CD8-positive, alpha-beta memory T cell (primary cell): ENCODE measurements around the gene CEACAM19. TPM values are rescaled to one million over a fixed set of nuclear protein-coding genes. Genes with fewer than 3 reads are reported as not detected.
"Not testable (repeated sequence)": the region's sequence is repeated elsewhere in the genome, so short reads cannot be mapped to it uniquely, and the experiment has no call there.

Experiments used
- CTCF ChIA-PET: fragments of 350-600 bp; sonication (Branson Sonifier 250); formaldehyde crosslinking; loops from one replicate; lab custom pipeline; 2021; ENCODE audit warnings: antibody characterized with exemption; lab: Charles Lee
- POLR2A ChIA-PET: fragments of 350-600 bp; sonication (Branson Sonifier 250); formaldehyde crosslinking; loops from one replicate; lab custom pipeline; 2021; ENCODE audit warnings: antibody characterized with exemption; lab: Charles Lee
- DNase-seq, 5 donors: peaks; one replicate each; pipeline versions ENCODE4 v3.0.0 to v3.0.0-alpha.2; 2020 to 2022; ENCODE audit warnings: mixed read lengths in 1 of 5
- H3K27ac ChIP-seq: one replicate; pipeline ENCODE4 v1.7.0; 2013; ENCODE audit warnings: low read depth, mild to moderate bottlenecking, low read length, moderate library complexity
- H3K27me3 ChIP-seq: 2 replicates; pipeline ENCODE4 v1.7.0; 2013; ENCODE audit warnings: low read length, mild to moderate bottlenecking; ENCODE audit not compliant: insufficient read depth, poor library complexity, severe bottlenecking
- H3K36me3 ChIP-seq: 2 replicates; pipeline ENCODE4 v1.7.0; 2013; ENCODE audit warnings: mild to moderate bottlenecking, low read length, moderate library complexity; ENCODE audit not compliant: insufficient read depth
- H3K4me1 ChIP-seq: 2 replicates; pipeline ENCODE4 v1.7.0; 2013; ENCODE audit warnings: mild to moderate bottlenecking, low read length, moderate library complexity; ENCODE audit not compliant: insufficient read depth
- H3K4me3 ChIP-seq: 2 replicates; pipeline ENCODE4 v1.7.0; 2013; ENCODE audit warnings: mild to moderate bottlenecking, low read length
- H3K9me3 ChIP-seq: 2 replicates; pipeline ENCODE4 v1.7.0; 2013; ENCODE audit warnings: mild to moderate bottlenecking, low read length
- H3K27ac Mint-ChIP-seq, 8 donors: one replicate each; pipeline ENCODE4 v1.8.0; 2020 to 2021; ENCODE audit warnings: mixed read lengths in 8 of 8, mild to moderate bottlenecking in 6 of 8, inconsistent platforms in 3 of 8, moderate library complexity in 3 of 8
- H3K27me3 Mint-ChIP-seq, 2 donors: one replicate each; pipeline ENCODE4 v1.8.0; 2020 to 2021; ENCODE audit warnings: mixed read lengths in 2 of 2, mild to moderate bottlenecking in 1 of 2, moderate library complexity in 1 of 2
- H3K36me3 Mint-ChIP-seq, 3 donors: one replicate each; pipeline ENCODE4 v1.8.0; 2020 to 2021; ENCODE audit warnings: mixed read lengths in 3 of 3, inconsistent platforms in 1 of 3, mild to moderate bottlenecking in 1 of 3
- H3K4me1 Mint-ChIP-seq, 3 donors: one replicate each; pipeline ENCODE4 v1.8.0; 2020 to 2021; ENCODE audit warnings: mixed read lengths in 3 of 3, inconsistent platforms in 1 of 3, mild to moderate bottlenecking in 1 of 3
- H3K4me3 Mint-ChIP-seq, 7 donors: one replicate each; pipeline ENCODE4 v1.8.0; 2020 to 2021; ENCODE audit warnings: mixed read lengths in 7 of 7, mild to moderate bottlenecking in 6 of 7, moderate library complexity in 4 of 7, inconsistent platforms in 2 of 7
- H3K9me3 Mint-ChIP-seq, 5 donors: one replicate each; pipeline ENCODE4 v1.8.0; 2020 to 2022; ENCODE audit warnings: mixed read lengths in 5 of 5, mild to moderate bottlenecking in 3 of 5, moderate library complexity in 2 of 5, inconsistent platforms in 1 of 5
- polyA plus RNA-seq: library from polyadenylated mRNA; unstranded; fragments of 300-500 nt; fragmentation: Illumina TruSeq; gene quantifications from one replicate; pipeline ENCODE4 v1.2.3, GENCODE V29; 2021
- total RNA-seq, 2 experiments: library from RNA; stranded (reverse); gene quantifications; one replicate each; pipeline ENCODE4 v1.2.3, GENCODE V29; 2021

The CEACAM19 gene
- total and polyA plus RNA-seq, 3 experiments from 2014 or later: 0.18 to 0.24 TPM; not detected in 1

- H3K36me3 ChIP-seq, H3K4me1 Mint-ChIP-seq, H3K4me3 Mint-ChIP-seq, H3K27ac ChIP-seq, H3K27ac Mint-ChIP-seq, H3K4me1 ChIP-seq, H3K9me3 ChIP-seq, H3K36me3 Mint-ChIP-seq, H3K4me3 ChIP-seq, POLR2A ChIA-PET, DNase-seq, CTCF ChIA-PET, H3K27me3 ChIP-seq: not testable (repeated sequence)
- peaks cover 0 to 17% (median 2%) of the 10 kb centered on the region in 5 donors for H3K9me3 Mint-ChIP-seq
- peaks cover 11 to 23% of the 10 kb centered on the region in 2 donors for H3K27me3 Mint-ChIP-seq
Measured at GRCh38 chr19:44631611-44632010, 39.7 kb upstream of the CEACAM19 start.

GRCh38 chr19:44634058-44634457 lies 37.2 kb upstream of the CEACAM19 start:
- H3K4me3 Mint-ChIP-seq: not testable (repeated sequence)
- peaks cover 6 to 19% of the 10 kb centered on the region in 2 donors for H3K27me3 Mint-ChIP-seq

DNA sequence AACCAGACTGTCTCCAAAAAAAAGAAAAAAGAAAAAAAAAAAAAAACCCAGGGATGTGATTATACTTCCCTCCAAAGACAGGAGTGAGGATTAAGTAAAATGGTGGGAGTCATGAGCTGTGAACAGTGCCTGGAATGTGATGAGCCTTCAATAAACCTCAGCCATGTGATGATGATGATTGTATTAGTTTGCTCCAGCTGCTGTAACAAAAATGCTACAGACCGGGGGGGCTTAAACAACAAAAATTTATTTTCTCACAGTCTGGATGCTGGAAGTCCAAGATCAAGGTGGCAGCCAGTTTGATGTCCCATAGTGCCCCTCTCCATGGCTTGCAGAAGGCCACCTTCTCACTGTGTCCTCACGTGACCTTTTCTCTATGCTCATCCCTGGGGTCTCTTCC lies 36.5 kb upstream of the CEACAM19 start:
- POLR2A ChIA-PET: no interaction called here
- Histone ChIP-seq H3K9me3 (no peaks in the 10 kb centered on the region), H3K4me1 (no peaks in the 10 kb centered on the region), H3K27ac (no peak overlapping the region), H3K36me3 (no peaks in the 10 kb centered on the region), H3K4me3 (no peak overlapping the region), H3K27me3 (no peaks in the 10 kb centered on the region)
- H3K9me3 Mint-ChIP-seq: peaks cover 0 to 7% (median 0%) of the 10 kb centered on the region in 5 donors
- H3K27ac Mint-ChIP-seq: no peak overlapping the region
- no peaks in the 10 kb centered on the region for H3K36me3 Mint-ChIP-seq
- CTCF ChIA-PET: no interaction called here
- peaks cover 5 to 22% of the 10 kb centered on the region in 2 donors for H3K27me3 Mint-ChIP-seq
- H3K4me1 Mint-ChIP-seq: no peaks in the 10 kb centered on the region
- H3K4me3 Mint-ChIP-seq: no peak overlapping the region
- DNase-seq: no peak

More at GRCh38 chr19:44634058-44634457, 37.2 kb upstream of the CEACAM19 start:
- H3K27me3 ChIP-seq, DNase-seq, H3K36me3 Mint-ChIP-seq, H3K4me3 ChIP-seq, CTCF ChIA-PET, POLR2A ChIA-PET, H3K4me1 Mint-ChIP-seq, H3K4me1 ChIP-seq, H3K9me3 Mint-ChIP-seq, H3K36me3 ChIP-seq, H3K9me3 ChIP-seq, H3K27ac Mint-ChIP-seq, H3K27ac ChIP-seq: not testable (repeated sequence)

GRCh38 chr19:44635581-44636438 lies 35.5 kb upstream of the CEACAM19 start:
- Histone ChIP-seq H3K4me3 (no peak overlapping the region), H3K27me3 (no peaks in the 10 kb centered on the region), H3K36me3 (no peaks in the 10 kb centered on the region), H3K9me3 (no peaks in the 10 kb centered on the region), H3K27ac (no peak overlapping the region), H3K4me1 (no peaks in the 10 kb centered on the region)
- H3K9me3 Mint-ChIP-seq: peaks cover 0 to 7% (median 0%) of the 10 kb centered on the region in 5 donors
- no peak overlapping the region for H3K4me3 Mint-ChIP-seq
- peaks cover 6 to 19% of the 10 kb centered on the region in 2 donors for H3K27me3 Mint-ChIP-seq
- POLR2A ChIA-PET: no interaction called here
- H3K36me3 Mint-ChIP-seq: no peaks in the 10 kb centered on the region
- no peak overlapping the region for H3K27ac Mint-ChIP-seq
- no peak for DNase-seq
- no peaks in the 10 kb centered on the region for H3K4me1 Mint-ChIP-seq
- CTCF ChIA-PET: no interaction called here

GRCh38 chr19:44636439-44637389 lies 34.6 kb upstream of the CEACAM19 start:
- H3K4me3 Mint-ChIP-seq: no peak overlapping the region
- ChIA-PET POLR2A (no interaction called here), CTCF (no interaction called here)
- H3K4me1 ChIP-seq: no peaks in the 10 kb centered on the region
- H3K36me3 ChIP-seq: no peaks in the 10 kb centered on the region
- no peaks in the 10 kb centered on the region for H3K27me3 ChIP-seq
- H3K27ac Mint-ChIP-seq: peak overlapping the region in 1 of 8 donors; percentile 68
- peaks cover 6 to 23% of the 10 kb centered on the region in 2 donors for H3K27me3 Mint-ChIP-seq
- no peak for DNase-seq
- no peaks in the 10 kb centered on the region for H3K4me1 Mint-ChIP-seq
- no peak overlapping the region for H3K27ac ChIP-seq
- H3K9me3 ChIP-seq: no peaks in the 10 kb centered on the region
- H3K36me3 Mint-ChIP-seq: no peaks in the 10 kb centered on the region
- H3K4me3 ChIP-seq: no peak overlapping the region
- H3K9me3 Mint-ChIP-seq: peaks cover 0 to 7% (median 0%) of the 10 kb centered on the region in 5 donors

- no peak overlapping the region for H3K27ac Mint-ChIP-seq
- ChIA-PET POLR2A (no interaction called here), CTCF (no interaction called here)
- H3K9me3 Mint-ChIP-seq: peaks cover 0 to 7% (median 0%) of the 10 kb centered on the region in 5 donors
- no peaks in the 10 kb centered on the region for H3K36me3 Mint-ChIP-seq
- no peak overlapping the region for H3K27ac ChIP-seq
- H3K9me3 ChIP-seq: no peaks in the 10 kb centered on the region
- no peaks in the 10 kb centered on the region for H3K27me3 ChIP-seq
- no peak overlapping the region for H3K4me3 ChIP-seq
- H3K27me3 Mint-ChIP-seq: peaks cover 6 to 25% of the 10 kb centered on the region in 2 donors
- no peaks in the 10 kb centered on the region for H3K4me1 Mint-ChIP-seq
- no peak overlapping the region for H3K4me3 Mint-ChIP-seq
- H3K36me3 ChIP-seq: no peaks in the 10 kb centered on the region
- H3K4me1 ChIP-seq: no peaks in the 10 kb centered on the region
- no peak for DNase-seq
Measured at GRCh38 chr19:44637390-44637764, 33.9 kb upstream of the CEACAM19 start.

DNA sequence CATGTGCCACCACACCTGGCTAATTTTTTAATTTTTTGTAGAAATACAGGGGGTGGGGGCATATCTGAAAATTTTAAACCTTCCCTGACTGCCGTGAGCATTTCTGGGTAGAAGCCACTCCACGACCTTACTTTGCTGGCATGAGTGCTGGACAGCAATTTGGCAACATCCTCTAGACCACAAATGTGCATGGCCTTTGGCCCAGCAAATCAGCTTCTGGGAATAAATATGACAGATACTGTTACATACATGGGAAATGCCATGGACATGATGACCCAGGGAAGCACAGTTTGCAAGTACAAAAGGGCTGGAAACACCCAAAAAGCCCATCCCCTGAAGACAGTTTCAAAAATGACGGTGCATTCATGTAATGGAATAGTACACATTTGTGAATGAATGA lies 30.8 kb upstream of the CEACAM19 start:
- H3K27ac Mint-ChIP-seq: no peak overlapping the region
- H3K27ac ChIP-seq: no peak overlapping the region
- H3K4me3 ChIP-seq: no peak overlapping the region
- peaks cover 0 to 2% (median 0%) of the 10 kb centered on the region in 3 donors for H3K4me1 Mint-ChIP-seq
- H3K9me3 Mint-ChIP-seq: no peaks in the 10 kb centered on the region
- ChIA-PET POLR2A (no interaction called here), CTCF (no interaction called here)
- H3K9me3 ChIP-seq: no peaks in the 10 kb centered on the region
- no peaks in the 10 kb centered on the region for H3K36me3 ChIP-seq
- peaks cover 5 to 22% of the 10 kb centered on the region in 2 donors for H3K27me3 Mint-ChIP-seq
- H3K36me3 Mint-ChIP-seq: no peaks in the 10 kb centered on the region
- no peaks in the 10 kb centered on the region for H3K4me1 ChIP-seq
- no peak for DNase-seq
- H3K27me3 ChIP-seq: no peaks in the 10 kb centered on the region
- no peak overlapping the region for H3K4me3 Mint-ChIP-seq
